HG02938 (cell line): ENCODE measurements around the gene SAMD4A.

ENCODE experiments used
- ATAC-seq: cut with Tn5 transposase; IDR thresholded peaks from one replicate; pipeline ENCODE4 v1.9.1; 2021; ENCODE audit warnings: mild to moderate bottlenecking, moderate library complexity; ENCODE audit not compliant: unreplicated experiment

Gene SAMD4A

DNA sequence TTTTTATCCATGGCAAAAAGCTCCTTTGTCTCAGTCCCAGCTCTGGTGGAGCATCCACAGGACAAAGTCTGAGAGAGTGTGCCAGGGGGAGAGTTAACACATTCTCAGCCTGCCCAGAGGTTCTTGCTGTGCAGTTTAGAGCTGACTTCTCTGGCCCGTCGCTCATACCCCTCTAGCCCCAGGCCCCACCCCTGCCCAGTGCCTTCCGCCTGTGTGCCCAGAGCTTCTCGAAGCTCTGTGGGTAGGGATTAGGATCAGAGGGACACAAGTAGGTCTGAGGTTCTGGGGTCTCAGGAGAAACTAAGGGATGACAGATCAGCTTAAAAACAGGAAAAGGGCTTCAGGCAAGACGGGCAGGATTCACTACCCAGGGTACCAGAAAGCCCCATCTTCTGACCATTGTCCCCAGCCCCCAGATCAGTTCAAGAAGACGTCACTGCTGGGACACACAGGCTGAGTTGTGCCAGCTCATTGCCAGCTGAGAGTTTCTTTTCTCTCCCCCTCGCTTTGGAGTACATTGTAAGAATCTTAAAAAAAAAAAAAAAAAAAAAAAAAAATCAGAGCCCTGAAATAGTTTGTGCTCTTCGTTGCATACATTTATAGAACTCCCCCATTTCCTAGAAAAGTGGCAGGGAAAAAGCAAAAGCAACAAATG, 208.7 kb downstream of the SAMD4A start:
- ATAC-seq = no peak

DNA sequence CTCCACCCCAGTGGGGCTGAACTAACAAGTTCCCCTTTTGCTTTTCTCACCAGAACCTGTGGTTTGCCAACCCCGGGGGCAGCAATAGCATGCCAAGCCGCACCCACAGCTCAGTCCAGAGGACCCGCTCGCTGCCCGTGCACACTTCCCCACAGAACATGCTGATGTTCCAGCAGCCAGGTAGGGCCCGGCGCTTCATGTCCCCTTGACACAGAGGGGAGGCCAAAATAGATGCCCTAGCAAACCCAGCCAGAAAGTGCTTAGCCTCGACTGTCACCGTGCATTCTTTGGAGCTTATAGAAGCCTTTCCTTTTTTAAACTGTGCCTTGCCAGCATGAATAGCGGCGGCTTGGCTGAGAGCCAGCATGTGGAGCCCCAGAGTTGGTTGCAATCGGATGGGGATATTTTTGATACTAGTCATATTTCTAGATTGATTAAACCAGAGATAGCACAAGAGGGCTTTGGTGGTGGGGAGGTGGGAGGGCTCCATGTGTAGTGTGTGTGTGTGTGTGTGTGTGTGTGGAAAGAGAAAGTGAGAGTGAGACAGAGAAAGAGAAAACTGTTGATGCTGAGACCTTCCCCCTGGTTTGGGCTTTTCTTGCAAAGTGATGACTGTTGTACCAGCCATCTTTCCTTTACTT, 209.6 kb downstream of the SAMD4A start:
- no peak for ATAC-seq

DNA sequence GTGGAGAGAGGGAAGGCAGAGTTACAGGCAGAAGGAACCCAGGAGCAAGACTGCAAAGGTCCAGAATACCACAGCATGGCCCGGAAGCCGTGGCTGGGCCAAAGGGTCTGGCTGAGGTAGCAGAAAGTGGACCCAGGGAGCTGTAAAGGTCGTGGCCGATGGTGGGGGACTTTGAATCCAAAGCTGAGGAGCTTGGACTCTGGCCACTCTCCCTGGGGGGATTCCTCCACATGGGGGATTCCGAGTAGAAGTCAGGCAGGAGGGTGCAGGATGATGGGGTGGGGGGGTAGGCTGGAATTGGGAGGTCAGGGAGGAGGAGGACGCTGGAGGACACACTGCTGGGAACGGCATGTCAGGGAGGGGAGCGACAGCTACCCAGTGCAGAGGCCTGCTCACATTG, 210.5 kb downstream of the SAMD4A start:
- ATAC-seq = no peak

DNA sequence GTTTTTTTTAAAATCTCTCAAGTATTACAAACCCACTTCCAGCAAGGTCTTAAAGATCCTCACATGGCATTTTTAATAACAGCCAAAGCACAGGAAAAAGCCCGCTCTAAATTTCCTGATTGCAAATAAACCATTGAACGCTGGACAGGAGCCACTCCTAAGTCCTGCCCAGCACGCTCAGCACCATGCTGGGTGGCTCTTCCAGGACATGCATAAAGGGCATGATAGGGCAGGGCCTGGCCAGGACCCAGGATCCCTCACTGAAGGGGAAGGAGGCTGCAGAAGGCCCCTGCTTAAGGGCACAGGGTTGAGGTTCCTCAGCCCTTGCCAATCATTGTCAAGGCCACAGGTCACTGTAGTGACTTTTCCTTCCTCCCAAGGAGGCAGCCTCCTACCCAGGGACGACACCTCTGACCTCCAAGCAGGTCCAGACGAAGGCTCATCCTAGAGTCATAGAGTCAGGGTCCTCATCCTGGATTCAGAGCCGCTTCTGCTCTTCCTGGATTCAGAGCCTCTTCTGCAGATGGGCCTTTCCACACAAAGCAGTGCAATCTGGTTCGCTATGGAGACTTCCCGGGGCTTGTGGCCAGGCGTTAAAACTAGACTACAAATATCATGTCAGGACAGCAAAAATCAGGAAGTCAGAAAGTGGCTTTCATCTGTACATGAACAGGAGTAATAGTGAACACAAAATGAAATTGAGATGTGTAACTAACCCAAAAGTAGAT, 211.9 kb downstream of the SAMD4A start:
- ATAC-seq = no peak

DNA sequence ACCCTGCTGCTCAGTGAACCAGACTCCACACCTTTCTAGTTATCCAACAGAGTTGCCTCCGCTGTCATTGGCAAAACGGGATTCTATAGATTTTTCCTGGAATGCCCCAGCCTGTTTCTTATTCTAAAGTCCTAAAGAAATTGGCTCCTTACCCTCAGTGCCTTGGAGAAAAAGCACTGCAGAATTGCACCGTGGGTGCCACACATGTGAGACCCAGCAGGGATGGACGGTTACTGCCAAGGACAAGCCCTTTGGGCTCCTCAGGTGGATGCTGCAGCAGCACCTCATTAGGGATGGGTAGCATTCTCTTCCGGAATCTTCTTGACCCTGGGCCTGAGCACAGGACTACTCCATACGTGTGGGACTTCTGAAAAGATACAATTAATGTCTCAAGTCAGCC, 214.2 kb downstream of the SAMD4A start:
- no peak for ATAC-seq

DNA sequence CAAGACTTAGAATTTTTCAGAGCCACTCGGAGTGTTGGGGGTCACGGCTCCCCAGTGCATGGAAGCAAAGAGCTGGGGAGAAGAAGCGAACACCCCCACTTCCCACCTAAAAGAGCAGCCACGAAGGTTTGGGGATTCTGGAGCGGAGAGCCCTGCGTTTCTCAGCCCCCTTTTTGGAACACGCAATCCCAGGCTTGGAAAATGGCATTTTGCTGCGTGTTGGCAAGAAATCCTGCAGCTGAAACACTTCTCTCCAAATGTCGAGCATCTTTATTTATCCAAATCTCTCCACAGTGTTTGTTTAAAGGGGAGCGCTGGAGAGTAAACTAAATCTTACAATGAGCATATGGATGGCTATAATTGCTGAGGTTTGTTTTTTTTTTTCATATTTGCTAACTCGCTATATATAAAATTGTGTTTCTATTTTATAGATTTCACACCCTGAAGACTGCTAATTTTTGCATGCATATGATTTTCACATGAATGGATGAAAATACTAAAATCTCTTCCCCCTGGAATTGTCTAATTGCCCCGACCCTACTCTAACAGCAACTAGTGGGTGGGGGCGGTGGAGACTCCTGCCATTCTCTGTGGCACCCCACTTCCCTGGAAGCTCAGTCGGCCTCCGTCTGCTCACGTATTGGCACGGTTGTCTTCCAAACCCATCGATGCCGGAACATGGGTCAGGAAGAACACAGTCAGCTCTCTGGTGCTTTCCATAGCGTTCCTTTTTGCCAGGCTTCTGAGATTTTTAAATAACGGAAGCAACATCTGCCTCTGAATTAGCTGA, 215.2 kb downstream of the SAMD4A start:
- no peak for ATAC-seq

DNA sequence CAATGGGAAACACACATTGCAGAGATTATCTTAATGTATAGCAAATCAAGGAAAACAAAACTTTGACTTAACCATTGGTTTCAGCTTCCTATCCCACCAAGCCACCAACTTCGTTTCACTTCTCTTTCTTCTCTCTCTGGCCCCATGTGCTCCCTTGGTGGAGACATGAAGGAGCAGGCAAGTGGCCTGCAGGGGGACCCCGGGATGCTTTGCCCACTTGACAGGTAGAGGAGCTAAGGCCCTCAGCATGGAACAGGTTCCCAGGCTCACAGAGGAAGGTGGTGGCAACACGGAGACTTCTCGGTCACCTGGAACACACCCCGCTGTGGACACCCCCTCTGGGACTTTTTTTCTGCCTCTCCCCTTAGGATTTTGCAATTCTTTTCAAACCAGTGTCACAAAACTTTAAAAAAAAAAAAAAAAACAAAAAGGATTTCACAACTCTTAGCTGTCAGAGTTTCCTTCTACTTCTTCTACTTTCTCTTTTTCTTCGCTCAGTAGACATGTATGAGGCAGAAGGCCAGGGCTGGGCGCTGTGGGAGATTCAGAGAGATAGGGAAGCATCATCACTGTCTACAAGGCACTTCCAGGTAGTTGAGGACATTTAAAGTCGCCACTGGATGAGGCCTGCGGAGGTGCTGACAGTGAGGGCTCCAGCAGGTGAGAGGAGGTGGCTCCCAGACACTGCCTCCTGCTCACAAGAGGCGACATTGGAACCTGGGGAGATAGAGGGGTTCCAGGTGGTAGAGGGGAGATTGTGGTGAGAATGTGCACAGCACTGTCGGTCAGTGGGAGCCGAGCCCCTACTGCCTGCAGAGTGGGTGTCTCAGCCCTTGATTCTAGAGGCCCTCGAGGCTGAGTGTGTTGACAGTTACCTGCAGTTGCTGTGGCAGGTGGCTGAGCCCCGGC, 216.1 kb downstream of the SAMD4A start:
- peak; percentile 75 for ATAC-seq

DNA sequence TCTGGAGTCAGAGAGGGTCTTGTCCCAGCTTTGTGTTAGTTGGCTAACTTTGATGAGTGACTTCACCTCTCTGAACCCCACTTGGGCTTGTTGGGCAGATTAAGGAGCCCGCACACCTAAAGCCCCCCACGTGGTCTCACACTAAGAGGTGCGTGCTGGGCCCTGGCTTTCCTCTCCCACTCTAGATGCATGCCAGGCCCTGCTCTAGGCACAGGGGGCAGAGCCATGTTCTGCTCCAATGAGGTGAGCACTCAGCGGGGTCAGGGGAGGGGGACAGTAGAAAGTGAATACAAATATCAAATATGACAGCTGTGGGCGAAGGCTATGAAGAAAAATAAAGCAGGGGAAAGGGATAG, 216.7 kb downstream of the SAMD4A start:
- no peak for ATAC-seq

DNA sequence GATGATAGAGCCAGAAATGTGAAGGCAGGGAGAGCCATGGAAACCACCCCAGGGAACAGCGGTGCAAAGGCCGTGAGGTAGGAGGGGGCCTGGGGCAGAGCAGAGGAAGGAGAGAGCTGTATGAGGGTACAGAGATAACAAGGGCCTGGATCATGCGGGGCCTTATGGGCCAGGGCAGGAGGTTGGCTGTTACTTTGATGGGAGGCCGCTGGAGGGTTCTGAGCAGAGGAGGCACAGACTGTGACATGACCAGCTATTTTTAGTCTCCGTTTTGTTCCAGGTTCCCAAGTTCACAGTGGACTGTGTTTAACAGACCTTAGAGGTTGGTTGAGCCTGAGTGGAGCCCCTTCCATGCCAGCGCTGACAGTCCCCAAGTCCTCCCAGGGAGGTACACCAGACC, 217.1 kb downstream of the SAMD4A start:
- ATAC-seq = no peak

DNA sequence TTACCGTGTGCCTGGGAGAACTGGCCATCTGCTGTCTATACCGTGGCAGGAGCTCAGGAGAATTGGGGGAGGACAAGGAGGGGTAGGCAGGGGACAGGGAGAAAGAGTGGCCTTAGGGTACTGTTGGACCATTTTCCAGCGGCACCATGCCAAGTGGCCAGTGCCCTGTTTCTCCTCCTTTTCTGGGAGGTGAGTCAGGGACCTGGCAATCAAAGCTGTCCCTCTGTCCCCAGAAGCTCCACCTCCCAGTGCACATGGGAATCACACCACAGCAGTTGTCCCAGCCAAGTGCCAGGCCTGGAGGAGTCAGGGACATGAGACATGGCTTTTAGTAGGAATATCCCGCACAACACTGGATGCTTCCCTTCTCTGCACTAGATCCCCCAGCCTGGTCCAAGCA, 217.7 kb downstream of the SAMD4A start:
- ATAC-seq = no peak

DNA sequence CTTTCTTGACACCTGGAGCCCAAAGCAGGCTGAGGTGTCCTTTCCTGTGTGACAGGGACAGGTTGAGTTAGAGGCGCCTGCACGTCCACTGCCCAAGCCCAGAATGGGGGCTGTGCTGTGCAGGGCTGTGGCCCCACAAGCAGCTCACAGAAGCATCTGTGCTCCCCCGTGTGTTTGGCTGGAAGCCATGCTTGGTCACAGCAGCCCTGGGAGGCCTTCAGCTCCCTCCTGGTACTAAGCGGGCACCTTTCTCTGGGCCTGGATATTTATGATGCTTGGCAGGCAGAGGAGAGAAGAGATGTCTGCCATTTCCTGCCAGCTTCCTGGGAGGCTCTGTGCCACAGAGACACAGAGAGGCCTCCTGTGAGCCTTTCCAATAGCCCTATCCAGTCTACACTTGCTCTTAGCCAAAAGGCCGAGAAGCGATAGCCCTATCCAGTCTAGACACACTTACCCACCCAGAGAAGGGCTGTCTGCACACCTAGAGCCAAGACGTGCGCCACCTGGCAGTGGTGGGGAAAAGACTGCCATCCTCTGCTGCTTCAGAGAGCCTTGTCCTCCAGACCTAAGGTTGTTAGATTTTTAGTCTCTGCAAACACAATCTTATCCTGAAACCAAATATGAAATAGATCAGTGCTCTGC, 218.3 kb downstream of the SAMD4A start:
- no peak for ATAC-seq

DNA sequence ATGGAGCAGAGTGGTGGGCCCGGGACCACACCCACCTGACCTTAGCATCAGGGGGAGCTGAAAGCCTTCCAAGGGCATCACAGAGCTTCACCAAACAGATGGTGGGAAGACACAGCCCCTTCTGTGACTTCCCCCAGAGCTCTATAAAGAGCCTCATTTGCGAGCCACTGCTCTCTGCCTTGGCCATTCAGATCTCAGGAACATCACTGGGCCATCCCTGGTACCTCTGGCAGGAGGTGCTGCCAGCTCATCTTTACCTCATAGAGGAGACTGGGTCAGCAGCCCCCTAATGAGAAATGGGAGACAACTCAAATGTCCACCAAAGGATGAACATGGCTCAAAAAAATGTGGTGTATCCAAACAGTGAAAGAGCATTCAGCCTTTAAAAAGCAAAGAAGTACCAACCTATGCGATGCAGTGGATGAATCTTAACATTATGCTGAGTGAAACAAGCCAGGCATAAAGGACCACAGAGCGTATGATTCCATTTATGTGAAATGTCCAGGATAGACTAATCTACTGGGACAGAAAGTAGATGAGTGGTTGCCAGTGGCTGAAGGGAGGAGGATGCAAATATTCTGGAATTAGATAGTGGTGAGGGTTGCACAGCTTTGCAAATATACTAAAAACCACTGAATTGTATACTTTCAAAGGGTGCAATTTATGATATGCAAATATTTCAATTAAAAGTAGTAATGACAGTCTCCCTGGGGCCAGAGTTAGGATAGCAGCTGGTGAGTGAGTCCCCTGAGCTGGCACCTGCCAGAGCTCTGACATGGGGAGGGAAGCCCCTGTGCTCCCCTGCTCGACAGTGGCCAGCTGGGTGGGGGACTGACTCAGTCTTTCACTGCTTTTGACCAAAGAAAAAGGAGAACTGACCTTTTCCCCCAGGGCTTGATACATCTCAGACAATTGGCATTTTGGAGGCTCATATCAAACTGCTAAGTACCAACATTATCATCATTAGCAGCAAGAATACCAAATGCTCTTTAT, 219.1 kb downstream of the SAMD4A start:
- ATAC-seq = no peak

DNA sequence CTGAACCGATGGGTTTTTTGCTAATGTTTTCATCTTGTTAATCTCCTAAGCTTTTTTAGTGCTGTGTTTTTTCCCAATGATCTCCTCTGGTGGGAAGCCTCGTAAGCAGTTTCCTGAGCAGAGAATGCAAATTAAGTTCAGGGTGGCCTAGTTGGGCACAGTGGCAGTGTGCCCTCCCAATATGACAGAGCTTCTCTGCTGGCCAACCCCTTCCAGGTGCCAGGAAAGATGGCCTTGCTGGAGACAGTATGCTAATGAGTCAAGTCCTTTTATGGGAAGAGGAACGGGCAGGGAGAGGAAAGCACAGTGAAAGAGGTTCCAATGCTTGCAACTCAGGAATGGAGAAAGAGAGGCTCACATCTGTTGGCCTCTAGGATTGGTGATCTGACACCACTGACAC, 219.9 kb downstream of the SAMD4A start:
- ATAC-seq = no peak

DNA sequence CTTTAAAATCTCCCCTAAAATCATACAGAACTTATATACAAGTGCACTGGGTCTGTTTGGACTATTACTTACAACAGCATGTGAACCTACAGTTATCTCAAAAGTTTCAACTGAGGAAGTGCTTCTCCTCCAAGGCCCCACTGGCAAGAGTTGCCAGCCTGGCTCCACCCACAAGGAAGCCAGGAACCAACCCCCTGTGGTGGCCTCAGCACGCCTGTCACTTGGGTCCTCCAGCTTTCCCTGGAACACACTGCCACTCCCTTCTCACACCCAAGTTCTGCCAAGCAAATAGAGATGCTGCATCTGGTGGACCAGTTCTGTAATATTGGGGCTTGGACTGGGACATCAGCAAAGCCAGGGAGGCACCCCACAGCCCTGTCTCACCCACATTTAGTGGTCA, 220.3 kb downstream of the SAMD4A start:
- ATAC-seq = no peak

DNA sequence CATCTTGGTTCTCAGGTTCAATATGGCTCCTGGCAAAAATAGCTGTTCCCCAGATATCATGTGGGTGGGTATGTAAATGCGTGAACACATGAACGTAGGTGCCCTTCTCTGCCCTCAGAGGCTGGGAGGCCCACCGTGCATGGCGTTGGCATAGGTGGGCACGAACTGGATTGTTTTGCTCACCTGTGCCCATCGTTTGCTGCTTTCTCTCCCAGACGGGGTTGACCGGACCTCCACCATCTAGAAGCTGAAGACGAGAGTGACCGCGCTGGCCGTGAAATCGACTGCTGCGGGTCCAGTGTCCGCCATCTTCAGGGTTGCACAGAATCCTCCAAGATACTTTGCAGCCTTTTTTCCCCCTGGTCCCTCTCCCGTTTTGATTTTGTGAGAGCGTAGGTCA, 221.8 kb downstream of the SAMD4A start:
- no peak for ATAC-seq

DNA sequence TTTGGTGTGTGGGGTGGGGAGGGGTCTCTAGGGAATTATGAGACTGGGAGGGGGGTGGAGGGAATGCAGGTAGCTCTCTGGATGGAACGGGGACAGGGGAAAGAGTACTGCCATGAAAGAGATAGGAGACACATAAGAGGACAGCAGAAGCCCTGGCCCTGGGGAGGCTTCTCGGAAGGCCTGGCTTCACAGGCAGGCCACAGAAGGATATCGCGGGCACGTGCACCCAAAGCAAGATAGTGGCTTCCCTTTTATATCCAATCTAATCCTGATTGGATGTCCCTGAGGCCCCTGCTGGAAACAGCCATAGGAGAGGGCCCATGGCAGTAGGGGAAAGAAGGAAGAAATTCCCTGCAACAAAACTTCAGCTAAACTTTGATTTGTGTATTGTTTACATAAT, 222.2 kb downstream of the SAMD4A start:
- ATAC-seq = no peak

DNA sequence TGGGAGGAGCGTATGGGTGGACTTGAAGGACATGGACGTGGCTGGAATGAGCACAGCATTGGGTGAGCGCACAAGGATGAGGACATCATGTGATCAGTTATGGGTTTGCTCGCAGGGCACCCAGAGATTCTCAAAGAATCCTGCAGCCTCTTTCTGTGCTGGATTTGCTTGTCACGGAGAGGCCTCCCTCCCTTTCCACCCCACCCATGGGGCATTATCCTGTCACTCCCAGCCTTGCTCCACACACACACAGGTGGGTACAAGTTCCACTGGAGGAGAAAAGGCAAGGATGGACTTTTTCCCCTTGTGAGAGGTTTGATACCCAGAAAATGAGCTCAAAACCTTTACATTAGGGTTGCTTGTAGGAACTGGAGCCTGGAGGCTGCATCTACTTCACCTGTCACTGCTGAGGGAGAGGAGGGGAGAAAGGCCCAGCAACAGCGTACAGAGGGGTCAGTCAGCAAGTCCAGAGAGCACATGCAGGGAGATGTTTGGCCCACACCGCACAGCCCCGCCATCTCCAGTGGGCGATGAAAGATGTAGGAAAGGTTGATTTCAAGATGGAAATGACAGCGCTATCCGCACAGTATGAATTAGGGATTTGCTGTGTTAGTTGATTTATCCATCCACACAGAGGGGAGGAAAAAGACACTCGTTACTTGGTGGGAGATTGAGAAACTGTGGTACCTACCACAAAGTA, 223.0 kb downstream of the SAMD4A start:
- no peak for ATAC-seq

DNA sequence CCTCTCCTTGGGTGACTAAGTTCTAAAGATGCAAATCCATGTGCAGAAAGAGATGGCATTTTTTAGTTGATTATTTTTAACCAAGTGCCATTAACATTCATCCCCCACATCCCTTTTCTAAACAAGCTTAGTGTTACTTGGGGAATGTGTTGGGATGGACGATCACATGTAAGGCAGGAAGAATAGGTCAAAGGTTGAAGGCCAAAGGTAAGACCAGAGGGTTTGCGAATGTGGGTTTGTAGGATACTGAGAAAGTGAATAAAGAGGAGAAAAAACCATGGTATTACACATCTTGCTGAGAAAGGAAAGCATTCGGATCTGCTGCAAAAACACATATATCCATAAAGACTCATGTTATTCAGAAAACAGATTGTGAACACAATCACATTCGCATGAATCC, 224.1 kb downstream of the SAMD4A start:
- ATAC-seq = no peak
